GM12878 (cell line): ENCODE data around the gene POP7. TPM values are rescaled to one million over a fixed set of nuclear protein-coding genes. Genes with fewer than 3 reads are reported as not detected.
A peak's percentile ranks its signal among the peaks of the same experiment; 100 is the strongest.

Experiments used
- EED ChIP-seq: sonication (generic); IDR thresholded peaks from 2 replicates; pipeline ENCODE4 v1.6.1; 2016; ENCODE audit warnings: antibody characterized with exemption, low read depth
- FOXK2 ChIP-seq: fragments of 450-650 bp; IDR thresholded peaks from 2 replicates; pipeline ENCODE4 v1.6.1; 2017; ENCODE audit warnings: mild to moderate bottlenecking, moderate library complexity
- IKZF1 ChIP-seq: fragments of 450-650 bp; conservative IDR thresholded peaks from 2 replicates; pipeline ENCODE4 v1.6.1; 2017; ENCODE audit warnings: antibody characterized with exemption, mild to moderate bottlenecking
- MEF2A ChIP-seq: IDR thresholded peaks from 2 replicates; pipeline ENCODE4 v1.6.1; 2011; ENCODE audit warnings: low read depth, mild to moderate bottlenecking, low read length, moderate library complexity; ENCODE audit not compliant: insufficient read depth
- NFXL1 ChIP-seq: fragments of 450-650 bp; IDR thresholded peaks from 2 replicates; pipeline ENCODE4 v1.6.1; 2017; ENCODE audit warnings: antibody characterized with exemption, mild to moderate bottlenecking, borderline replicate concordance
- NFYA ChIP-seq: IDR thresholded peaks from 2 replicates; pipeline ENCODE4 v1.6.1; 2011; ENCODE audit warnings: low read depth, mild to moderate bottlenecking, low read length, improper control_type of control experiment, borderline replicate concordance
- NRF1 ChIP-seq: conservative IDR thresholded peaks from 2 replicates; pipeline ENCODE4 v1.6.1; 2011; ENCODE audit warnings: mild to moderate bottlenecking, low read depth, low read length, improper control_type of control experiment
- RCOR1 ChIP-seq: conservative IDR thresholded peaks from 2 replicates; pipeline ENCODE4 v1.6.1; 2012; ENCODE audit warnings: low read depth, low read length, improper control_type of control experiment
- SMARCA5 ChIP-seq: fragments of 450-650 bp; IDR thresholded peaks from 2 replicates; pipeline ENCODE4 v1.6.1; 2017; ENCODE audit warnings: mild to moderate bottlenecking
- SP1 ChIP-seq: IDR thresholded peaks from one replicate; pipeline ENCODE4 v1.6.1; 2011; ENCODE audit warnings: low read depth, low read length
- SPI1 ChIP-seq: IDR thresholded peaks from 2 replicates; pipeline ENCODE4 v1.6.1; 2011; ENCODE audit warnings: low read depth, mild to moderate bottlenecking, low read length, moderate library complexity, borderline replicate concordance; ENCODE audit not compliant: insufficient read depth
- SUZ12 ChIP-seq: fragments of 200-600 bp; sonication (generic); IDR thresholded peaks from one replicate; pipeline ENCODE4 v1.6.1; 2018; ENCODE audit warnings: antibody characterized with exemption, mild to moderate bottlenecking; ENCODE audit not compliant: unreplicated experiment
- ZSCAN29 ChIP-seq: fragments of 450-650 bp; IDR thresholded peaks from 2 replicates; pipeline ENCODE4 v1.6.1; 2017; ENCODE audit warnings: mild to moderate bottlenecking, moderate library complexity
- polyA plus RNA-seq, 11 experiments: library from polyadenylated mRNA; depleted of rRNA in 4 of 11; unstranded in 6 of 11; stranded (reverse) in 5 of 11; fragments of >200 nt; fragmentation: Nextera tagmentation in 4 of 11; fragmentation: Illumina TruSeq in 1 of 11; extraction: Ambion mirVana in 4 of 11; extraction: Trizol in 1 of 11; gene quantifications; 1 replicate in 1 of 11; 2 replicates in 10 of 11; pipeline versions ENCODE4 v1.2.1 to v1.2.3, GENCODE V29; 2011 to 2016; ENCODE audit warnings: inconsistent platforms in 2 of 11, missing spikeins in 2 of 11, low read depth in 1 of 11
- total RNA-seq, 4 experiments: library from RNA; depleted of rRNA in 3 of 4; stranded (reverse); fragments of >200 nt in 3 of 4; fragmentation: Illumina TruSeq in 1 of 4; extraction: Trizol in 1 of 4; gene quantifications; 2 replicates each; pipeline versions ENCODE4 v1.2.1 to v1.2.3, GENCODE V29; 2013 to 2021
- TF ChIP-seq, protein P1 (sequence below): fragments of 450-650 bp; IDR thresholded peaks from 2 replicates; pipeline ENCODE4 v1.6.1; 2017; ENCODE audit warnings: antibody characterized with exemption, mild to moderate bottlenecking, moderate library complexity
- TF ChIP-seq, protein P2 (sequence below): fragments of 450-650 bp; IDR thresholded peaks from 2 replicates; pipeline ENCODE4 v1.6.1; 2017; ENCODE audit warnings: mild to moderate bottlenecking, moderate library complexity
- TF ChIP-seq, protein P3 (sequence below): fragments of 450-650 bp; IDR thresholded peaks from 2 replicates; pipeline ENCODE4 v1.6.1; 2018; ENCODE audit warnings: mild to moderate bottlenecking, low read depth, moderate library complexity; ENCODE audit not compliant: partially characterized antibody
- TF ChIP-seq, protein P4 (sequence below): IDR thresholded peaks from 2 replicates; pipeline ENCODE4 v1.6.1; 2011; ENCODE audit warnings: low read depth, mild to moderate bottlenecking, low read length, moderate library complexity, borderline replicate concordance; ENCODE audit errors: extremely low read depth
- TF ChIP-seq, protein P5 (sequence below): fragments of 150-350 bp; IDR thresholded peaks from 2 replicates; pipeline ENCODE4 v1.6.1; 2014; ENCODE audit warnings: mild to moderate bottlenecking, low read depth, low read length

The POP7 gene
- total and polyA plus RNA-seq, 10 of the 15 experiments (the other 5 are each of a cell fraction or from before 2014, with no cell fraction given): 12.1 to 148 (median 51.7) TPM

- TF ChIP-seq, protein P1, sequence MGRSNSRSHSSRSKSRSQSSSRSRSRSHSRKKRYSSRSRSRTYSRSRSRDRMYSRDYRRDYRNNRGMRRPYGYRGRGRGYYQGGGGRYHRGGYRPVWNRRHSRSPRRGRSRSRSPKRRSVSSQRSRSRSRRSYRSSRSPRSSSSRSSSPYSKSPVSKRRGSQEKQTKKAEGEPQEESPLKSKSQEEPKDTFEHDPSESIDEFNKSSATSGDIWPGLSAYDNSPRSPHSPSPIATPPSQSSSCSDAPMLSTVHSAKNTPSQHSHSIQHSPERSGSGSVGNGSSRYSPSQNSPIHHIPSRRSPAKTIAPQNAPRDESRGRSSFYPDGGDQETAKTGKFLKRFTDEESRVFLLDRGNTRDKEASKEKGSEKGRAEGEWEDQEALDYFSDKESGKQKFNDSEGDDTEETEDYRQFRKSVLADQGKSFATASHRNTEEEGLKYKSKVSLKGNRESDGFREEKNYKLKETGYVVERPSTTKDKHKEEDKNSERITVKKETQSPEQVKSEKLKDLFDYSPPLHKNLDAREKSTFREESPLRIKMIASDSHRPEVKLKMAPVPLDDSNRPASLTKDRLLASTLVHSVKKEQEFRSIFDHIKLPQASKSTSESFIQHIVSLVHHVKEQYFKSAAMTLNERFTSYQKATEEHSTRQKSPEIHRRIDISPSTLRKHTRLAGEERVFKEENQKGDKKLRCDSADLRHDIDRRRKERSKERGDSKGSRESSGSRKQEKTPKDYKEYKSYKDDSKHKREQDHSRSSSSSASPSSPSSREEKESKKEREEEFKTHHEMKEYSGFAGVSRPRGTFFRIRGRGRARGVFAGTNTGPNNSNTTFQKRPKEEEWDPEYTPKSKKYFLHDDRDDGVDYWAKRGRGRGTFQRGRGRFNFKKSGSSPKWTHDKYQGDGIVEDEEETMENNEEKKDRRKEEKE: peak; percentile 96
- TF ChIP-seq SP1: peak; percentile 72
- no peak for TF ChIP-seq NFXL1
- TF ChIP-seq EED: peak; percentile 89
- no peak for TF ChIP-seq NFYA
- TF ChIP-seq FOXK2: peak; percentile 99
- TF ChIP-seq, protein P2, sequence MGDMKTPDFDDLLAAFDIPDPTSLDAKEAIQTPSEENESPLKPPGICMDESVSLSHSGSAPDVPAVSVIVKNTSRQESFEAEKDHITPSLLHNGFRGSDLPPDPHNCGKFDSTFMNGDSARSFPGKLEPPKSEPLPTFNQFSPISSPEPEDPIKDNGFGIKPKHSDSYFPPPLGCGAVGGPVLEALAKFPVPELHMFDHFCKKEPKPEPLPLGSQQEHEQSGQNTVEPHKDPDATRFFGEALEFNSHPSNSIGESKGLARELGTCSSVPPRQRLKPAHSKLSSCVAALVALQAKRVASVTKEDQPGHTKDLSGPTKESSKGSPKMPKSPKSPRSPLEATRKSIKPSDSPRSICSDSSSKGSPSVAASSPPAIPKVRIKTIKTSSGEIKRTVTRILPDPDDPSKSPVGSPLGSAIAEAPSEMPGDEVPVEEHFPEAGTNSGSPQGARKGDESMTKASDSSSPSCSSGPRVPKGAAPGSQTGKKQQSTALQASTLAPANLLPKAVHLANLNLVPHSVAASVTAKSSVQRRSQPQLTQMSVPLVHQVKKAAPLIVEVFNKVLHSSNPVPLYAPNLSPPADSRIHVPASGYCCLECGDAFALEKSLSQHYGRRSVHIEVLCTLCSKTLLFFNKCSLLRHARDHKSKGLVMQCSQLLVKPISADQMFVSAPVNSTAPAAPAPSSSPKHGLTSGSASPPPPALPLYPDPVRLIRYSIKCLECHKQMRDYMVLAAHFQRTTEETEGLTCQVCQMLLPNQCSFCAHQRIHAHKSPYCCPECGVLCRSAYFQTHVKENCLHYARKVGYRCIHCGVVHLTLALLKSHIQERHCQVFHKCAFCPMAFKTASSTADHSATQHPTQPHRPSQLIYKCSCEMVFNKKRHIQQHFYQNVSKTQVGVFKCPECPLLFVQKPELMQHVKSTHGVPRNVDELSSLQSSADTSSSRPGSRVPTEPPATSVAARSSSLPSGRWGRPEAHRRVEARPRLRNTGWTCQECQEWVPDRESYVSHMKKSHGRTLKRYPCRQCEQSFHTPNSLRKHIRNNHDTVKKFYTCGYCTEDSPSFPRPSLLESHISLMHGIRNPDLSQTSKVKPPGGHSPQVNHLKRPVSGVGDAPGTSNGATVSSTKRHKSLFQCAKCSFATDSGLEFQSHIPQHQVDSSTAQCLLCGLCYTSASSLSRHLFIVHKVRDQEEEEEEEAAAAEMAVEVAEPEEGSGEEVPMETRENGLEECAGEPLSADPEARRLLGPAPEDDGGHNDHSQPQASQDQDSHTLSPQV: no peak
- peak; percentile 97 for TF ChIP-seq IKZF1
- peak; percentile 95 for TF ChIP-seq SMARCA5
- no peak for TF ChIP-seq NRF1
- TF ChIP-seq, protein P3, sequence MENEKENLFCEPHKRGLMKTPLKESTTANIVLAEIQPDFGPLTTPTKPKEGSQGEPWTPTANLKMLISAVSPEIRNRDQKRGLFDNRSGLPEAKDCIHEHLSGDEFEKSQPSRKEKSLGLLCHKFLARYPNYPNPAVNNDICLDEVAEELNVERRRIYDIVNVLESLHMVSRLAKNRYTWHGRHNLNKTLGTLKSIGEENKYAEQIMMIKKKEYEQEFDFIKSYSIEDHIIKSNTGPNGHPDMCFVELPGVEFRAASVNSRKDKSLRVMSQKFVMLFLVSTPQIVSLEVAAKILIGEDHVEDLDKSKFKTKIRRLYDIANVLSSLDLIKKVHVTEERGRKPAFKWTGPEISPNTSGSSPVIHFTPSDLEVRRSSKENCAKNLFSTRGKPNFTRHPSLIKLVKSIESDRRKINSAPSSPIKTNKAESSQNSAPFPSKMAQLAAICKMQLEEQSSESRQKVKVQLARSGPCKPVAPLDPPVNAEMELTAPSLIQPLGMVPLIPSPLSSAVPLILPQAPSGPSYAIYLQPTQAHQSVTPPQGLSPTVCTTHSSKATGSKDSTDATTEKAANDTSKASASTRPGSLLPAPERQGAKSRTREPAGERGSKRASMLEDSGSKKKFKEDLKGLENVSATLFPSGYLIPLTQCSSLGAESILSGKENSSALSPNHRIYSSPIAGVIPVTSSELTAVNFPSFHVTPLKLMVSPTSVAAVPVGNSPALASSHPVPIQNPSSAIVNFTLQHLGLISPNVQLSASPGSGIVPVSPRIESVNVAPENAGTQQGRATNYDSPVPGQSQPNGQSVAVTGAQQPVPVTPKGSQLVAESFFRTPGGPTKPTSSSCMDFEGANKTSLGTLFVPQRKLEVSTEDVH: no peak
- TF ChIP-seq, protein P4, sequence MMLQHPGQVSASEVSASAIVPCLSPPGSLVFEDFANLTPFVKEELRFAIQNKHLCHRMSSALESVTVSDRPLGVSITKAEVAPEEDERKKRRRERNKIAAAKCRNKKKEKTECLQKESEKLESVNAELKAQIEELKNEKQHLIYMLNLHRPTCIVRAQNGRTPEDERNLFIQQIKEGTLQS: peak; percentile 28; the same call in 1 of the 2 replicates
- 0 out of 2 replicates have a peak, but pooled peaks have one; percentile 20 for TF ChIP-seq ZSCAN29
- TF ChIP-seq SUZ12: no peak
- TF ChIP-seq, protein P5, sequence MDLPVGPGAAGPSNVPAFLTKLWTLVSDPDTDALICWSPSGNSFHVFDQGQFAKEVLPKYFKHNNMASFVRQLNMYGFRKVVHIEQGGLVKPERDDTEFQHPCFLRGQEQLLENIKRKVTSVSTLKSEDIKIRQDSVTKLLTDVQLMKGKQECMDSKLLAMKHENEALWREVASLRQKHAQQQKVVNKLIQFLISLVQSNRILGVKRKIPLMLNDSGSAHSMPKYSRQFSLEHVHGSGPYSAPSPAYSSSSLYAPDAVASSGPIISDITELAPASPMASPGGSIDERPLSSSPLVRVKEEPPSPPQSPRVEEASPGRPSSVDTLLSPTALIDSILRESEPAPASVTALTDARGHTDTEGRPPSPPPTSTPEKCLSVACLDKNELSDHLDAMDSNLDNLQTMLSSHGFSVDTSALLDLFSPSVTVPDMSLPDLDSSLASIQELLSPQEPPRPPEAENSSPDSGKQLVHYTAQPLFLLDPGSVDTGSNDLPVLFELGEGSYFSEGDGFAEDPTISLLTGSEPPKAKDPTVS: no peak
- no peak; the same call in 1 of the 2 replicates for TF ChIP-seq SPI1
- 0 out of 2 replicates have a peak, but pooled peaks have one; percentile 57 for TF ChIP-seq MEF2A
- TF ChIP-seq RCOR1: 0 out of 2 replicates have a peak, but pooled peaks have one; percentile 27
These were observed 32.5 kb upstream of the POP7 start, which contains the start of gene GNB2 (continued) for GRCh38 chr7:100673302-100673941.
